ENCODE results near the gene HECW1.
A peak's percentile ranks its signal among the peaks of the same experiment; 100 is the strongest.
"Not testable (repeated sequence)": the region's sequence is repeated elsewhere in the genome, so short reads cannot be mapped to it uniquely, and the experiment has no call there.

HECW1 gene

DNA sequence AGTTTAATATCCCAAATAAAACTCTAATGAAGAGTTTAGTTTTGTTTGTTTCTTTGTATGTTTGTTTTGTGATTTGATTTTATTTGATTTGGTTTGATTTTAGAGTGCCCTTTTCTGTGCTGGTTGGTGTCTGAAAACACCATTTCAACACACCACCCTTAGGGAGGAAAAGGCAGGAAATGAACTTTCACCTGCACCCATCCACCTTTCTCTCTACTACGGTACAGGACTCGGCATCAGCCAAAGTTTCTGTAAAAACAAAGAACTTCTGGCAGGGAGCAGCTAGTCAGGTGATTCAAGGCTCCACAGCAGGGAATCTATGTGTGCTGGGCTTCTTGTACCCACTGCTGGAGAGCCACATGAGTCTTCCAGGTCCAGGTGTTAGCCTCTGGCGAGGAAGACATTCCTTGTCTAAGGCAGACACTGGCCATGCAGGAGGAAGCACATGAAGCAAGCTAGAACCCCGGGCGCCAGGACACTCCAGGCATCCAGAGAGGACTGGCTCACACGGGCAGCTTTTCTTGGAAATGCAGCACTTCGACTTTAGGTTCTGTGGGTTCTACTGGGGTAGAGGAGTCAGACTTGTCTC is 448.4 kb downstream of the HECW1 start:
- no peak for DNase-seq (ENCODE audit: low read depth in 2 of 3, low spot score in 1 of 3)

DNA sequence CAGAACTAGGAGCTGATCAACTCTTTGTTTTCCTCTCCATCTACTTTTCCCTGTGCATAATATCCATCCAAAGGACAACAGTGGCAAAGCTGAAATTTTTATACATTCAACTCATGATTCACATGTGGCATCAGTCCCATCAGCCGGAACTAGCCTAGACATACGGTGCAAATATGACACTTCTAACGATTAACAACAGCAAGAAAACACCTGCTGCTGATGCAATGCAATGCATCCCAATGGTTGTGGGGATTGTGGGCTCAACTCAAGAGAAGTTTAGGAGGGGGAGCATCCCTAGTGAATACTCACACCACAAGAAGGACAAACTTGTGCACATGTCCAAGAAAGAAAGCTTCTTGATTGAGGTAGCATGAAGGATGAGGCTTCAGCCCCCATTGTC is 449.9 kb downstream of the HECW1 start:
- DNase-seq (ENCODE audit: low read depth in 2 of 3, low spot score in 1 of 3): no peak

- DNase-seq (ENCODE audit: low read depth in 2 of 3, low spot score in 1 of 3): no peak
These were observed 453.3 kb downstream of the HECW1 start for GRCh38 chr7:43565786-43566185.

- DNase-seq (ENCODE audit: low read depth in 2 of 3, low spot score in 1 of 3): no peak
These were observed 456.1 kb downstream of the HECW1 start for GRCh38 chr7:43568529-43568928.

GRCh38 chr7:43569424-43569823 is 457.0 kb downstream of the HECW1 start:
- DNase-seq (ENCODE audit: low read depth in 2 of 3, low spot score in 1 of 3): no peak

DNA sequence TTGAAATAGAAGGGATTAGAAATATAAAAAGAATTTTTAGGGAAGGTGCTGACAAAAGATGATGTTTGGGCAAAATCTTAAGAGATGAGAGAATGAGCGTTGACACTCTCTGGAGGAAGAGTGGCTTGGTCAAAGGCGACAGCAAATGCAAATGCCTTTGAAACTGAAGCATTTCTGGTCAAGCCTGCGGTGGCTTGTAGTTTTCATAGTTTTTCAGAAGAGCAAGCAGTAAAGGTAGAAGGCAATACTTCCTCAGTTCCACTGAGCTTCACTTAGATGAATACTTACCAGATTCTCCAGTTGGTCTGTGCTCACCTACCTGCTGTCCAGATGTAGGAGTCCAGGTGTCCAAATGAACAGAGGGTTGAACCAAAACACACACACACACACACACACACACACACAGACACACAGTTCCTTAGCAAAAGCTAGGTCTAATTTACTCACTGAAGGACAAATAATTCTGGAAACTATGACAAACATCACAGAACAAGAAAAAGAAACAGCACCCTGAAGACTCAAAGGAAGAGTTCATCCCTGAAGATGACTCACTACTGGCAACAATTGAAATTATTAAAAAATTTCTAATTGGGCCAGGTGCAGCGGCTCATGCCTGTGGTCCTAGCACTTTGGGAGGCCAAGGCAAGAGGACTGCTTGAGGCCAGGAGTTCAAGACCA is 458.4 kb downstream of the HECW1 start:
- no peak for DNase-seq (ENCODE audit: low read depth in 2 of 3, low spot score in 1 of 3)

DNA sequence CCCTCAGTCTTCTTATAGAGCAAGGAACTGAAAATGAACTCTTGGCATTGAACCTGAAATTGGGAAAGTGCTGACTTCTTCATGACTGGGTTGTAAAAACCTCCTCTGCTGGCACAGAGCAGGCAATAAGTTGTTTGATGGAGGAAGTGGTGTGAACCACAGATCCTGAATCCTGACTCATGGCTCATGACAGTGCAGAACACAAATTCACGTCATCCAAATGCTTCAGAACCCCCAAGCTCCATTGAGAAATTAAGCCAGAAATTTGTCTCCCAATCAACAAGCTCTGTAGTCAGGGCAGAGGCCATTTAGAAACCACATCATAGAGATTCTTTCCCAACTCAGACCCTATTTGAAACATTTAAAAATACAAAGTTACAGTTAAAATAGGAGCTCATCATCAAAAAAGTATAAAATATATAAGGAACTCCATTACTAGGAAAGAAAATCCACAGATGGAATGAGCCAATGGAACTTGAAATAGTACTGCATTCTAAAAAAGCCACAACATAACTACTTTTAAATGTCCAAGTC is 460.1 kb downstream of the HECW1 start:
- peak in 1 of 3 donors; percentile 35 for DNase-seq (ENCODE audit: low read depth in 2 of 3, low spot score in 1 of 3)

DNA sequence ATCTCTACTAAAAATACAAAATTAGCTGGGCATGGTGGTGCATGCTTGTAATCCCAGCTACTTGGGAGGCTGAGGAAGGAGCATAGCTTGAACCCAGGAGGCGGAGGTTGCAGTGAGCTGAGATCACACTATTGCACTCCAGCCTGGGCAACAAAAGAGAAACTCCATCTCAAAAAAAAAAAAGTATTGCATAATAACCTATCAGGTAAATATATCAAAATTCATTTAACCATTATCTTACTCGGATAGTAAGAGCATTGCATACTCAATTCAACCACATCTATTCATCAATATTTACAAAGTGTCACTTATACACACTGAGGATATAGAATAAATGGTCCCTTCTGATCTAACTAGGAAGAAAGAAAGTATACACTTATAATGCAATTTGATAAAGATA is 461.4 kb downstream of the HECW1 start:
- DNase-seq (ENCODE audit: low read depth in 2 of 3, low spot score in 1 of 3): not testable (repeated sequence)

DNA sequence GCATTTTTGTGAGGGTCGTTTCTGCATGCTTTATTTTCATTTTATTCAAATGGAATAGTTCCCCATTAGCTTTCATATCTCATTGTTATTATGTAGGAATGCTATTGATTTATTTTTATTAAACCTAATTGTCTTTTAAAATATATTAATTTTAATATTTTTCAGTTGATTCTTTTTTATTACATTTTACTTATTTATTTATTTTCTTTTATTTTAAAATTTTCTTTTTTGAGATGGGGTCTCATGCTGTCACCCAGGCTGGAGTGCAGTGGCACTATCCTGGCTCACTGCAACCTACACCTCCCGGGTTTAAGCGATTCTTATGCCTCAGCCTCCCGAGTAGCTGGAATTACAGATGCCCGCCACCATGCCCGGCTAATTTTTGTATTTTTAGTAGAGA is 463.1 kb downstream of the HECW1 start:
- DNase-seq (ENCODE audit: low read depth in 2 of 3, low spot score in 1 of 3): no peak

- DNase-seq (ENCODE audit: low read depth in 2 of 3, low spot score in 1 of 3): no peak
These were observed 463.8 kb downstream of the HECW1 start for GRCh38 chr7:43576241-43576640.

- DNase-seq (ENCODE audit: low read depth in 2 of 3, low spot score in 1 of 3): no peak
These were observed 465.1 kb downstream of the HECW1 start for GRCh38 chr7:43577485-43577951.

- peak; percentile 86 to 93 (median 91) for DNase-seq (ENCODE audit: low read depth in 2 of 3, low spot score in 1 of 3)
These were observed 470.3 kb downstream of the HECW1 start, which contains the start of gene STK17A for GRCh38 chr7:43582503-43583423. TSS of gene STK17A (plus strand) at chr7:43583108. CDS start at chr7:43583244, 136 bp downstream.

GRCh38 chr7:43583424-43584194 is 471.2 kb downstream of the HECW1 start:
- peak; percentile 38 to 54 (median 43) for DNase-seq (ENCODE audit: low read depth in 2 of 3, low spot score in 1 of 3)

- no peak for DNase-seq (ENCODE audit: low read depth in 2 of 3, low spot score in 1 of 3)
These were observed 471.7 kb downstream of the HECW1 start for GRCh38 chr7:43584195-43584586.

DNA sequence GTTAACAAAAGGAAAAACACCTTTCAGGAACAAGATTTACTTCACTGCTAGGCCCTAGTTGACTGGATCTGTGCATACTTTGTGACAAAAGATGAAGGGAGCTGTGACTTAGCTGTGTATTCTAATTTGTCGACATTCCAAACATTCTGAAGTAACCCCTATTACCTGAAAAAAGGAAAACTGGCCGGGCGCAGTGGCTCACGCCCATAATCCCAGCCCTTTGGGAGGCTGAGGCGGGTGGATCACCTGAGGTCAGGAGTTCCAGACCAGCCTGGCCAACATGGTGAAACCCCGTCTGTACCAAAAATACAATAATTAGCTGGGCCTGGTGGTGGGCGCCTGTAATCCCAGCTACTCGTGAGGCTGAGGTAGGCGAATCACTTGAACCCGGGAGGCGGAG is 472.3 kb downstream of the HECW1 start:
- DNase-seq (ENCODE audit: low read depth in 2 of 3, low spot score in 1 of 3): not testable (repeated sequence)

DNA sequence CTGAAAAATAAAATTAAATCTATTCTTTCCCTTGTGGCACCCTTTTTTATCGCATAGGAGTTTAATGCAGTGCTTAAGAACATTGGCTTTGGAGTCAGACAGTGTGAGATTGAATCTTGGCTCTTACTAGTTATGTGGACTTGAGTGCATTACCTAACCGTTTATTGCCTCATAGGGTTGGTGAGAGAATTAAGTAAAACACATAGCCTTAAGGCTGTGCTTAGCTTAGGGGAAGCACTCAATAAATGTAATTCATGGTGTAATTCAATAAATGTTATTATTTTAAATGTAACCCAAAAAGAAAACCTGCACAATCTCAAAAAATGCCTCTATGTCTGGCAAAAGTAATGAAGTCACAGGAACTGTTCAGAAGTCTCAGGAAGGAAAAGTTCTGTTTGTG is 473.1 kb downstream of the HECW1 start:
- DNase-seq (ENCODE audit: low read depth in 2 of 3, low spot score in 1 of 3): no peak

GRCh38 chr7:43586251-43586900 is 473.9 kb downstream of the HECW1 start:
- DNase-seq (ENCODE audit: low read depth in 2 of 3, low spot score in 1 of 3): no peak

GRCh38 chr7:43588477-43589132 is 476.2 kb downstream of the HECW1 start:
- DNase-seq (ENCODE audit: low read depth in 2 of 3, low spot score in 1 of 3): no peak

GRCh38 chr7:43589133-43589478 is 476.7 kb downstream of the HECW1 start:
- DNase-seq (ENCODE audit: low read depth in 2 of 3, low spot score in 1 of 3): no peak

- DNase-seq (ENCODE audit: low read depth in 2 of 3, low spot score in 1 of 3): no peak
These were observed 477.3 kb downstream of the HECW1 start for GRCh38 chr7:43589728-43590127.

Measured in stimulated activated CD4-positive, alpha-beta T cell treated with anti-CD3 and anti-CD28 coated beads, Interleukin-12 subunit alpha, Interleukin-12 subunit beta, amount 100 ng/mL, for 48 hours (primary cell).